SU-DHL-6 (cell line): Measurements from ENCODE around the gene UCHL3.
A peak's percentile ranks its signal among the peaks of the same experiment; 100 is the strongest.

ENCODE experiments used
- H2AFZ ChIP-seq: fragments of 200-600 bp; sonication (generic); 2 replicates; pipeline ENCODE4 v1.6.1; 2014; ENCODE audit warnings: low read depth, mild to moderate bottlenecking, moderate library complexity, mixed read lengths, antibody characterized with exemption, low read length; ENCODE audit not compliant: severe bottlenecking
- H3F3A ChIP-seq: fragments of 200-600 bp; shearing (Covaris generic); 2 replicates; pipeline ENCODE4 v1.6.0; 2016; ENCODE audit warnings: antibody characterized with exemption, mild to moderate bottlenecking; ENCODE audit not compliant: insufficient read depth
- H3K27ac ChIP-seq: fragments of 200-600 bp; sonication (generic); 2 replicates; pipeline ENCODE4 v1.5.1; 2016; ENCODE audit warnings: low read depth, mild to moderate bottlenecking, low read length, moderate library complexity, mixed read lengths
- H3K27me3 ChIP-seq: fragments of 200-600 bp; sonication (generic), shearing (Covaris generic); 2 replicates; pipeline ENCODE4 v1.6.0; 2014; ENCODE audit warnings: mild to moderate bottlenecking, low read length
- H3K36me3 ChIP-seq: fragments of 200-600 bp; sonication (generic); 2 replicates; pipeline ENCODE4 v1.6.1; 2014; ENCODE audit warnings: mild to moderate bottlenecking, low read length, mixed read lengths
- H3K4me2 ChIP-seq: fragments of 300-600, 200-600 bp; shearing (Covaris generic), sonication (generic); 2 replicates; pipeline ENCODE4 v1.6.0; 2014; ENCODE audit warnings: low read length, low read depth, mild to moderate bottlenecking; ENCODE audit not compliant: poor library complexity, severe bottlenecking
- H3K4me3 ChIP-seq: fragments of 200-600 bp; sonication (generic); 2 replicates; pipeline ENCODE4 v1.5.1; 2014; ENCODE audit warnings: antibody characterized with exemption, low read length, mild to moderate bottlenecking, mixed read lengths; ENCODE audit not compliant: insufficient read depth, poor library complexity, severe bottlenecking
- H3K79me2 ChIP-seq: fragments of 200-600 bp; sonication (generic); 2 replicates; pipeline ENCODE4 v1.6.1; 2014; ENCODE audit warnings: mild to moderate bottlenecking, low read length, moderate library complexity; ENCODE audit not compliant: insufficient read depth
- H3K9ac ChIP-seq: fragments of 200-600 bp; sonication (generic); 2 replicates; pipeline ENCODE4 v1.7.0; 2014; ENCODE audit warnings: mild to moderate bottlenecking, low read length
- H3K9me2 ChIP-seq: fragments of 200-600 bp; sonication (generic); replicated peaks from 2 replicates; pipeline ENCODE4 v1.6.1; 2014; ENCODE audit warnings: low read length; ENCODE audit not compliant: insufficient read depth
- H3K9me3 ChIP-seq: fragments of 200-600 bp; sonication (generic); 2 replicates; pipeline ENCODE4 v1.6.1; 2014; ENCODE audit warnings: low read length, mixed read lengths; ENCODE audit not compliant: insufficient read depth
- H4K20me1 ChIP-seq: fragments of 200-600 bp; sonication (generic); 2 replicates; pipeline ENCODE4 v1.6.1; 2014; ENCODE audit warnings: low read depth, mild to moderate bottlenecking, antibody characterized with exemption, low read length, moderate library complexity, mixed read lengths
- EZH2phosphoT487 ChIP-seq: fragments of 200-600 bp; sonication (generic), shearing (Covaris generic); conservative IDR thresholded peaks from 2 replicates; pipeline ENCODE4 v1.6.1; 2018; ENCODE audit warnings: mild to moderate bottlenecking, antibody characterized with exemption, low read length, moderate library complexity, mixed read lengths
- TF ChIP-seq, protein P1 (sequence below): fragments of 200-600 bp; sonication (generic); IDR thresholded peaks from one replicate; pipeline ENCODE4 v1.5.1; 2017; ENCODE audit warnings: antibody characterized with exemption, mild to moderate bottlenecking, low read length, moderate library complexity; ENCODE audit not compliant: insufficient read depth, poor library complexity, severe bottlenecking

The UCHL3 gene

DNA sequence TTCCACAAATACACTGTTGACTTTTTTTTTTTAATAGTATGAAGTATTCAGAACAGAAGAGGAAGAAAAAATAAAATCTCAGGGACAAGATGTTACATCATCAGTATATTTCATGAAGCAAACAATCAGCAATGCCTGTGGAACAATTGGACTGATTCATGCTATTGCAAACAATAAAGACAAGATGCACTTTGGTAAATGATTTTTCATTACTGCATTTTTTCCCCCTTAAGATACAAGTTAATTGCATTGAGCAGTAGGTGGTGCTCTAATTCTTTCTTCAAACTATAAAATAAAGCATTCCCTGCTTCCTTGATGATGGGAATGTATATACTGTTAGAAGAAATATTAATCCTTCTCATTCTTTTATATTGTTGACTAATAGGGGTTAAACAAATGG, 17.1 kb downstream of the UCHL3 start:
- peaks cover 4% of the 10 kb centered on the region; the same call in 1 of the 2 replicates for H4K20me1 ChIP-seq
- TF ChIP-seq EZH2phosphoT487, result no peak
- TF ChIP-seq, protein P1, sequence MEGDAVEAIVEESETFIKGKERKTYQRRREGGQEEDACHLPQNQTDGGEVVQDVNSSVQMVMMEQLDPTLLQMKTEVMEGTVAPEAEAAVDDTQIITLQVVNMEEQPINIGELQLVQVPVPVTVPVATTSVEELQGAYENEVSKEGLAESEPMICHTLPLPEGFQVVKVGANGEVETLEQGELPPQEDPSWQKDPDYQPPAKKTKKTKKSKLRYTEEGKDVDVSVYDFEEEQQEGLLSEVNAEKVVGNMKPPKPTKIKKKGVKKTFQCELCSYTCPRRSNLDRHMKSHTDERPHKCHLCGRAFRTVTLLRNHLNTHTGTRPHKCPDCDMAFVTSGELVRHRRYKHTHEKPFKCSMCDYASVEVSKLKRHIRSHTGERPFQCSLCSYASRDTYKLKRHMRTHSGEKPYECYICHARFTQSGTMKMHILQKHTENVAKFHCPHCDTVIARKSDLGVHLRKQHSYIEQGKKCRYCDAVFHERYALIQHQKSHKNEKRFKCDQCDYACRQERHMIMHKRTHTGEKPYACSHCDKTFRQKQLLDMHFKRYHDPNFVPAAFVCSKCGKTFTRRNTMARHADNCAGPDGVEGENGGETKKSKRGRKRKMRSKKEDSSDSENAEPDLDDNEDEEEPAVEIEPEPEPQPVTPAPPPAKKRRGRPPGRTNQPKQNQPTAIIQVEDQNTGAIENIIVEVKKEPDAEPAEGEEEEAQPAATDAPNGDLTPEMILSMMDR, result peak; percentile 30
- H2AFZ ChIP-seq, result no peak overlapping the region
- no peak overlapping the region for H3K4me2 ChIP-seq
- H3K27me3 ChIP-seq, result no peaks in the 10 kb centered on the region
- peaks cover 6% of the 10 kb centered on the region; the same call in 1 of the 2 replicates for H3F3A ChIP-seq
- no peak overlapping the region for H3K27ac ChIP-seq
- H3K9me2 ChIP-seq, result no peaks in the 10 kb centered on the region
- H3K4me3 ChIP-seq, result no peak overlapping the region
- no peaks in the 10 kb centered on the region for H3K9me3 ChIP-seq
- H3K36me3 ChIP-seq, result peaks cover 63% of the 10 kb centered on the region
- no peak overlapping the region for H3K9ac ChIP-seq
- H3K79me2 ChIP-seq, result peaks cover 19% of the 10 kb centered on the region; the same call in 1 of the 2 replicates

DNA sequence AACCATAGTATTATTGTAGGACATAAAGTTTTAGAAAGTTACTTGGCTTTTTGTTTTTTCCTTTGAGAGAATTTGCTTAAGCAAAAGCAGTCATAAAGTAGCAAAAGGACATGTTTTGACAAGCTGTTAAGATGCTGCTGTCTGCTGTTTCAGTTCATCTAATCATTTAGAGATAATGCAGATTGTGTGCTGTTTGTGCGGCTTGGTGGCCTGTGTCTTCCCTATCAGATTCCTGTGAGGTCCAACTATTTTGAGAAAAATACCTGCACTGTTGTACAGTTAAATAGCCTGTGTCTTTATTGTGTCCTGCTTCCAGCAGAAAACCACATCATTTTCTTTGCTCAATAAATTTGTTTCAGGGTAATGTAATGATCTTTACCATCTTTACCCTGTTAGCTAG, 20.0 kb downstream of the UCHL3 start:
- H3K9me2 ChIP-seq, result no peaks in the 10 kb centered on the region
- no peak for TF ChIP-seq EZH2phosphoT487
- TF ChIP-seq, protein P1, result no peak
- H3K27ac ChIP-seq, result no peak overlapping the region
- H3K36me3 ChIP-seq, result peaks cover 68% of the 10 kb centered on the region
- H4K20me1 ChIP-seq, result peaks cover 4% of the 10 kb centered on the region; the same call in 1 of the 2 replicates
- H3F3A ChIP-seq, result peaks cover 6% of the 10 kb centered on the region; the same call in 1 of the 2 replicates
- no peak overlapping the region for H3K9ac ChIP-seq
- no peak overlapping the region for H3K4me3 ChIP-seq
- no peaks in the 10 kb centered on the region for H3K9me3 ChIP-seq
- peaks cover 10% of the 10 kb centered on the region; the same call in 1 of the 2 replicates for H3K79me2 ChIP-seq
- no peak overlapping the region for H2AFZ ChIP-seq
- H3K4me2 ChIP-seq, result no peak overlapping the region
- no peaks in the 10 kb centered on the region for H3K27me3 ChIP-seq

DNA sequence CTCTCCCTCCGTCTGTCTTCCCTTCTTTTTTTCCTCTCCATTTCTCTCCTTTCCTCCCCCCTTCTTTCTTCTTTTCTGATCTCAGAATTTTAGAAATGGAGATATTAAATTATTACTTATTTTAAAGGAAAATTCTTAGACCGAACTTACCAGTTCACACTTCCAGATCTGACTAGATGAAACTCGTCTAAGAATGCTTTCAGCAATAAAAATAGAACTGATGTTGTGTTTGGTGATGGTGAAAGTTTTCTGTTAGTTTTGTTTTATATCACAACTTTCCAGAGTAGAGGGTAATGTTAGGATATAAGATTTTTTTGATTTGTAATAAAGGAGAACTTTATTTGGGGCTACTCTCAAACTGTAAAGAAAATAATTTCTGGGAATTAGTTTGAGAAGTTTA, 29.9 kb downstream of the UCHL3 start:
- peaks cover 26% of the 10 kb centered on the region; the same call in 1 of the 2 replicates for H3K79me2 ChIP-seq
- H3K9me2 ChIP-seq, result no peaks in the 10 kb centered on the region
- 0 out of 2 replicates have a peak, but pooled peaks cover 6% of the 10 kb centered on the region for H3K9me3 ChIP-seq
- peaks cover 10% of the 10 kb centered on the region; the same call in 1 of the 2 replicates for H3F3A ChIP-seq
- H2AFZ ChIP-seq, result no peak overlapping the region
- no peak for TF ChIP-seq EZH2phosphoT487
- TF ChIP-seq, protein P1, result no peak
- no peak overlapping the region for H3K27ac ChIP-seq
- H3K36me3 ChIP-seq, result peaks cover 65% of the 10 kb centered on the region
- no peak overlapping the region for H3K9ac ChIP-seq
- H3K27me3 ChIP-seq, result no peaks in the 10 kb centered on the region
- H4K20me1 ChIP-seq, result no peaks in the 10 kb centered on the region
- no peak overlapping the region for H3K4me2 ChIP-seq
- no peak overlapping the region for H3K4me3 ChIP-seq
